ENCODE measurements around the gene HDAC10. TPM values are rescaled to one million over a fixed set of nuclear protein-coding genes. Genes with fewer than 3 reads are reported as not detected.

HDAC10 gene
- total RNA-seq, 6 donors from 2014 or later, result 33.0 to 202 (median 53.1) TPM

DNA sequence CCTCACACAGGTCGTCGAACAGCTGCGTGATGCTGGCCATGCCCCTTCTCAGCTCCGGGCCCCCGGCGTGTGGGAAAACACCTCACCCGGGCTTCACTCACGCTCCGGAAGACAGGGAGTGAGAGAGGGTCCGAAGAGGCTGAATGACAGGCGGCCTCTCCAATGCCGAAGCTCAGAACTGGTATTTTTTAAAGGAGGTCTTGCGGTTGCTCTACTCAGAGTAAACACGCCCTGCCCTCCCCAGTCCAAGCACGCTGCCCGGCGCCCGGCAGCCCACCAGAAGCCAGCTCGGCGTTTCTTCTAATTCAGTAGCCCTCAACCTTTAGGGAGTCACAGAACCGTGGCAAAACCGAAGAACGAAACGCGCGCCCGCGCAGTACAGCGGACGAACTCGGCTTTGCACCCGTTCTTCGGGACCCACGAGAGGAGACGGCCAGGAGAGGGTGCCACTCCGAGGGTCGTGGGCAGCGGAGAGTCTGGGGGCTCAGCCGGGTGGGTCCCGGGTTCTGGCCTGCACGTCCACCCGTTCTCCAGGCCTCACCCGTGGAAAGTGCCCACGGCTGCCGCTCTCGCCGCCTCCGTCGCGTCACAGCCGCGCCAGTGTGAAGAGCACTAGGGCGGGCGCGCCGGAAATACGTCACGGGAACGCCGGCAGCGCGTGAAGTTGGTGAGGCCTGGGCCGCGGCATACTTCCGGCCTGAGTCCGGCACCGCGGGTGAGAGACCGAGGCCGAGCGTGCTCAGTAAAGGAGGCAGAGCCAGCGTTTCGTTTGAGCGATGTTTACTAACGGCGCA is 6.4 kb downstream of the HDAC10 start, which contains the start of gene TUBGCP6:
TSS of gene TUBGCP6 (minus strand) at position 604 of the 794 bp plus-strand sequence. CDS start at position 40, 564 bp downstream.
- peak; percentile 96 to 99 for DNase-seq
- Histone ChIP-seq H3K4me1 (peaks cover 43 to 77% (median 52%) of the 10 kb centered on the region in 4 donors), H3K4me3 (peak within 1 kb of the TSS; percentile 84 to 99 (median 94)), H3K27ac (peak within 1 kb of the TSS; percentile 91 to 97 (median 95)), H3K36me3 (peaks cover 3 to 39% (median 26%) of the 10 kb centered on the region in 4 donors), H3K9me3 (no peaks in the 10 kb centered on the region), H3K27me3 (no peaks in the 10 kb centered on the region)
- 0% methylated on average over 6 to 74 of the region's 76 CpGs for WGBS, 2 donors
- peak; percentile 92 to 97 for ATAC-seq (ENCODE audit: low FRiP score in 2 of 2)
- TF ChIP-seq POLR2AphosphoS5 (IDR thresholded peaks at IDR 0.05) (peak; percentile 96 to 98), POLR2A (IDR thresholded peaks at IDR 0.05) (peak in 3 of 4 donors; percentile 66 to 91 (median 82)), EP300 (IDR thresholded peaks at IDR 0.05) (peak in 1 of 4 donors; percentile 81)
- TF ChIP-seq, protein P1, sequence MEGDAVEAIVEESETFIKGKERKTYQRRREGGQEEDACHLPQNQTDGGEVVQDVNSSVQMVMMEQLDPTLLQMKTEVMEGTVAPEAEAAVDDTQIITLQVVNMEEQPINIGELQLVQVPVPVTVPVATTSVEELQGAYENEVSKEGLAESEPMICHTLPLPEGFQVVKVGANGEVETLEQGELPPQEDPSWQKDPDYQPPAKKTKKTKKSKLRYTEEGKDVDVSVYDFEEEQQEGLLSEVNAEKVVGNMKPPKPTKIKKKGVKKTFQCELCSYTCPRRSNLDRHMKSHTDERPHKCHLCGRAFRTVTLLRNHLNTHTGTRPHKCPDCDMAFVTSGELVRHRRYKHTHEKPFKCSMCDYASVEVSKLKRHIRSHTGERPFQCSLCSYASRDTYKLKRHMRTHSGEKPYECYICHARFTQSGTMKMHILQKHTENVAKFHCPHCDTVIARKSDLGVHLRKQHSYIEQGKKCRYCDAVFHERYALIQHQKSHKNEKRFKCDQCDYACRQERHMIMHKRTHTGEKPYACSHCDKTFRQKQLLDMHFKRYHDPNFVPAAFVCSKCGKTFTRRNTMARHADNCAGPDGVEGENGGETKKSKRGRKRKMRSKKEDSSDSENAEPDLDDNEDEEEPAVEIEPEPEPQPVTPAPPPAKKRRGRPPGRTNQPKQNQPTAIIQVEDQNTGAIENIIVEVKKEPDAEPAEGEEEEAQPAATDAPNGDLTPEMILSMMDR (IDR thresholded peaks at IDR 0.05), result peak in 4 of 6 experiments; percentile 45 to 68 (median 50)

DNA sequence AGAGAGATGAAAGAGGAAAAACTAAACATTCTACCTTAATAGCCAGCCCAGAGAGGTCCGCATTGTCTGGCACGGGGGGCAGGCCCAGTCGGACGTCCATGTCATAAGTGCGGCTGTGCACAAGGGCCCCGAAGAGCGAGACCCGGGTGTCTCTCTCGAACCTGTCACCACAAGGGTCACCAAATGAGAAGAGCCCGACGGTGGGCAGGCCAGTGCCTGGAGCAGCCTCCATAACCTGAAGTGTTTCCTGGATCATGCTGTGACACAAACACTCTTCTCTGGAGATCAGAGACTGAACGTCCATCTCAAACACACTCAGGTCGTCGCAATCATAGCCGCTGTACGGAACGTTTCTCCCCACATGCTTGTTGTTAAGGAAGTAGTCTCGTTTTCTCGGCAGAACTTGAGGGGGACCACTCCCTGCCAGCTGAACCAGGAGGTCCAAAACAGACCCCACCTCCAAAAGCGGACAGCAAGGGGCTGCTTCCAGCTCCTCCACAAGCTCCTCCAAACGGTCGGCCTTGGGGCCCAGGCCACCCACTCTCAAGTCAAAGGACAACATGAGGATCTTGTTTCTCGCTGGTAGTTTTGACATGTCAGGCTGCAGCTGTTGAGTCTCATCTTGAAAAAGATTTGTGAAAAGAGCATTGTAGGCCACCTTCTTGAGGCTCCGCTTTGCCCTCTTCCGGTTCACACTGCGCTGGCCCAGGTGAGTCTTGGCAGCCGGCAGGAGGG is 7.2 kb downstream of the HDAC10 start:
- DNase-seq (no peak), ATAC-seq (ENCODE audit: low FRiP score in 2 of 2) (no peak)

DNA sequence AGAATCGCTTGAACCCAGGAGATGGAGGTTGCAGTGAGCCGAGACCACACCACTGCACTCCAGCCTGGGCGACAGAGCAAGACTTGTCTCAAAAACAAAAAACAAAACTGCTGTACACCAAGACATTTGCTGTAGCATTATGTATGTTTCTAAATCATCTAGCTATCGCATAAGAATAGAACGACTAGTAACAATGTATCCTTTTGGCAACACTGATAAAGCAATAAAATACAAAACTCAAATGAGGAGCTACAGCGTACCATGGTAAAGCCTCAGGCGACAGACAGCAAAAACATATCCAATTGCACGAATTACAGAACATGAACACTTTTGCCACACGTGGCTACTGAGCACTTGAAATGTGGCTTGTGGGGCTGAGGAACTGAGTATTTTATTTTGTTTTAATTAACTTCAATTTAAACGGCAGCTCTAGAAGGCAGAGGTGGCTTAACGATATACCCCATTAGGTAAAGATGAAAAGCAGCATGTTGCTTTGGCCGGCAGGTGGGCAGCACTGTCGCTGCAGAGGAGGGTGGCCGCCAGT is 8.6 kb downstream of the HDAC10 start:
- Histone ChIP-seq H3K36me3 (peaks cover 3 to 43% (median 27%) of the 10 kb centered on the region in 4 donors), H3K4me3 (peak overlapping the region in 3 of 4 donors; percentile 84 to 95 (median 94)), H3K27ac (peak overlapping the region in 1 of 4 donors; percentile 8), H3K4me1 (peaks cover 40 to 55% (median 46%) of the 10 kb centered on the region in 4 donors), H3K9me3 (no peaks in the 10 kb centered on the region), H3K27me3 (no peaks in the 10 kb centered on the region)
- TF ChIP-seq POLR2A (IDR thresholded peaks at IDR 0.05) (no peak), EP300 (IDR thresholded peaks at IDR 0.05) (no peak), POLR2AphosphoS5 (IDR thresholded peaks at IDR 0.05) (no peak)
- no peak for DNase-seq
- WGBS, 2 donors, result 62 to 70% methylated on average over 14 of the region's 14 CpGs
- ATAC-seq (ENCODE audit: low FRiP score in 2 of 2), result no peak

More for the DNA sequence above, 7.2 kb downstream of the HDAC10 start:
- 13 to 14% methylated on average over 19 to 27 of the region's 27 CpGs for WGBS, 2 donors
- Histone ChIP-seq H3K36me3 (peaks cover 3 to 43% (median 33%) of the 10 kb centered on the region in 4 donors), H3K27ac (peak overlapping the region; percentile 91 to 97 (median 95)), H3K4me3 (peak overlapping the region; percentile 84 to 99 (median 94)), H3K4me1 (peaks cover 40 to 69% (median 49%) of the 10 kb centered on the region in 4 donors), H3K27me3 (no peaks in the 10 kb centered on the region), H3K9me3 (no peaks in the 10 kb centered on the region)
- TF ChIP-seq EP300 (IDR thresholded peaks at IDR 0.05), result no peak
- TF ChIP-seq, protein P1 (IDR thresholded peaks at IDR 0.05), result no peak

DNA sequence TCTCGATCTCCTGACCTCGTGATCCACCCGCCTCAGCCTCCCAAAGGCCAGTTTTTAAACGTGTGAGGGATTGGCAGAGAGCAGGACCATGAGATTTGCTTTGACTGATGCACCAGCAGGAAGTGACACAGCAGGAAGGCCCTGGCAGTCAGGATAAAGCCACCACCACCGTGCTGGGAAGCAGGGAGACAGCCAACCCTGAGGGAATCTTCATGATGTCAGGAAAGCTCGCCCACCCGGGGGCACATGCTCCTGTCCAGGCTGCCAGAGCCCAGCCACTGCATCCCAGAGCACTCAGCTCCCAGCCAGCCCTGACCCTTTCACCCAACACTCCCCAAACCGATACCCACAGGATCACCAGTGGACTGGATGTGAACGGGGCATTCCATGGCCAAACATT is 12.3 kb downstream of the HDAC10 start:
- WGBS, 2 donors, result 81 to 85% methylated on average over 7 to 9 of the region's 9 CpGs
- no peak overlapping the region for H3K27ac ChIP-seq
- peak in 1 of 2 donors; percentile 27 for DNase-seq
- H3K27me3 ChIP-seq, result no peaks in the 10 kb centered on the region
- no peak for TF ChIP-seq POLR2A (IDR thresholded peaks at IDR 0.05)
- H3K36me3 ChIP-seq, result peaks cover 0 to 44% (median 23%) of the 10 kb centered on the region in 4 donors
- H3K9me3 ChIP-seq, result no peaks in the 10 kb centered on the region
- no peak for ATAC-seq (ENCODE audit: low FRiP score in 2 of 2)
- peaks cover 30 to 34% (median 31%) of the 10 kb centered on the region in 4 donors for H3K4me1 ChIP-seq
- H3K4me3 ChIP-seq, result no peak overlapping the region

DNA sequence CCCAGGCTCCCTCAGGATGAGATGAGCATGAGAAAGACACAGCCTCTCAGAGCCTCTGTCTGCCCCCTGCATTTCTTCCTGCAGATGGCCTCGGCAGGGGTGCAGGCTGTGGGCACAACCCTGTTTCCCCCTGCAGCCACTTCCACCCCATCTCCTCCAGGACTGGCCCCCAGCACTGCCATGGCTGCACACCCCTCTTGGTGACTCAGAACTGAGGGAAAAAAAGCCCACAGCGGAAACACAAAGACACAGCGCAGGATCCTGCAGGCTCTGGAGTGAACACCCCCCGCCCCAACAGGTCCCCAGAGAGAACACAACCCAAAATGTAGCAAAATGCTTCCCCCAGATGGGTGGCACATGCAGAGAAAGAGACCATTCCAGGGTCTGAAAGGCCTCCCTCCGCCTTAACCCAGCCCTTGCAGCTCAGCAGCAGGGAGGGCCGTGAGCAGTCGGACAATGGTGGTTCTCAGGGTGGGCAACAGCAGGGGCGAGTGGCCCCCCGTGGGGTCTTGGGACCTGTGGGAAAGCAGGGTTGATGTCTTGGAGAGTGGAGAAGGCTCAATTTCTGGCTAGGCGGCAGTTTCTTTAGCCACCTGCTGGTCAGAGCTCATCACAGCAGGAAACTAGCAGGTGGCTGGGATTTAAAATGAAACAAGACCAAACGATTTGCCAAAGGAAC is 14.2 kb downstream of the HDAC10 start:
- Histone ChIP-seq H3K9me3 (no peaks in the 10 kb centered on the region), H3K27me3 (no peaks in the 10 kb centered on the region), H3K36me3 (peaks cover 4 to 60% (median 31%) of the 10 kb centered on the region in 4 donors), H3K4me1 (peaks cover 11 to 15% (median 13%) of the 10 kb centered on the region in 4 donors), H3K27ac (no peak overlapping the region), H3K4me3 (no peak overlapping the region)
- DNase-seq, result peak in 1 of 2 donors; percentile 30
- no peak for ATAC-seq (ENCODE audit: low FRiP score in 2 of 2)
- WGBS, 2 donors, result 78 to 81% methylated on average over 8 to 10 of the region's 11 CpGs
- TF ChIP-seq EP300 (IDR thresholded peaks at IDR 0.05), result no peak
- TF ChIP-seq, protein P1 (IDR thresholded peaks at IDR 0.05), result peak in 2 of 6 experiments; percentile 16 to 26
